Measurements from ENCODE around the gene TSPAN15. TPM values are rescaled to one million over a fixed set of nuclear protein-coding genes. Genes with fewer than 3 reads are reported as not detected.

The TSPAN15 gene
- total RNA-seq, 1 experiment from 2014 or later: 7.7 TPM

- Histone ChIP-seq H3K23ac (ENCODE audit: insufficient read length, low read depth, low read length) (no peak overlapping the region), H3K4me2 (ENCODE audit: insufficient read depth, insufficient read length, low read length) (no peak overlapping the region), H2BK20ac (ENCODE audit: low read depth, low read length, poor library complexity, severe bottlenecking) (no peak overlapping the region), H4K91ac (ENCODE audit: insufficient read length, low read depth, low read length) (no peak overlapping the region), H3K9ac (ENCODE audit: extremely low read depth, insufficient read length, low read length) (no peak overlapping the region), H2BK15ac (ENCODE audit: low read depth, low read length) (no peak overlapping the region), H2BK5ac (ENCODE audit: insufficient read length, low read length) (no peak overlapping the region), H3K79me1 (ENCODE audit: insufficient read depth, low read depth, low read length, poor library complexity, severe bottlenecking) (no peaks in the 10 kb centered on the region), H3K9me3 (ENCODE audit: control insufficient read depth, low read depth, low read length) (no peaks in the 10 kb centered on the region), H4K5ac (ENCODE audit: insufficient read length, low read depth, low read length) (no peak overlapping the region), H2AFZ (ENCODE audit: low read length) (no peak overlapping the region), H3K56ac (ENCODE audit: insufficient read length, low read depth, low read length) (no peak overlapping the region), H3K4ac (ENCODE audit: low read depth, low read length) (no peak overlapping the region), H3T11ph (ENCODE audit: low read length) (no peak overlapping the region), H4K20me1 (ENCODE audit: control insufficient read depth, insufficient read depth, insufficient read length) (no peaks in the 10 kb centered on the region), H3K23me2 (ENCODE audit: insufficient read length, low read depth, low read length, poor library complexity, severe bottlenecking) (no peaks in the 10 kb centered on the region), H2AK5ac (ENCODE audit: insufficient read length, low read length) (no peak overlapping the region), H3K4me1 (ENCODE audit: insufficient read depth, low read length) (no peaks in the 10 kb centered on the region; the same call in 1 of the 2 replicates), H3K27ac (ENCODE audit: insufficient read length, low read depth, low read length) (no peak overlapping the region), H3K27me3 (ENCODE audit: insufficient read depth, low read length) (no peaks in the 10 kb centered on the region), H4K8ac (replicated peaks; ENCODE audit: insufficient read length, low read depth, low read length) (no peak overlapping the region), H3K14ac (ENCODE audit: insufficient read depth, low read length) (no peak overlapping the region), H2BK12ac (ENCODE audit: insufficient read length, low read depth, low read length) (no peak overlapping the region), H2BK120ac (ENCODE audit: low read depth, low read length, poor library complexity, severe bottlenecking) (no peak overlapping the region), H3K79me2 (ENCODE audit: insufficient read depth, low read length) (no peaks in the 10 kb centered on the region), H3K18ac (ENCODE audit: insufficient read length, low read depth, low read length) (no peak overlapping the region)
- no CpG with 5 or more reads among the region's 1 CpG for WGBS (ENCODE audit: extremely low coverage, insufficient read length, low lambda C conversion rate)
- H3K9me3 Mint-ChIP-seq: no peaks in the 10 kb centered on the region
- DNase-seq: no peak
- no peak overlapping the region for H3K27ac Mint-ChIP-seq
- H3K4me3 Mint-ChIP-seq: no peak overlapping the region
- peaks cover 0 to 1% (median 0%) of the 10 kb centered on the region in 3 experiments; a peak in 2 of 7 replicates for H3K36me3 Mint-ChIP-seq (ENCODE audit: insufficient read depth in 1 of 3, low read depth in 3 of 3)
- peaks cover 2% of the 10 kb centered on the region; the same call in 1 of the 2 replicates for H3K27me3 Mint-ChIP-seq (ENCODE audit: low read depth)
- TF ChIP-seq CTCF (conservative IDR thresholded peaks at IDR 0.05): no peak
- H3K4me1 Mint-ChIP-seq: peaks cover 8 to 9% of the 10 kb centered on the region in 2 experiments
Measured at GRCh38 chr10:69480068-69480412, 28.8 kb downstream of the TSPAN15 start.

Data from H9 (cell line).